Adrenal gland (tissue), 5 donors: Measurements from ENCODE around the gene CCL26.

Source experiments
- CTCF ChIP-seq, 6 experiments: fragments of 450-650 bp in 4 of 6; fragments of 200-600 bp in 2 of 6; sonication (generic) in 1 of 6; IDR thresholded peaks; 1 replicate in 5 of 6; 2 replicates in 1 of 6; pipeline versions ENCODE4 v1.5.1 to v1.8.0; 2016 to 2021; ENCODE audit warnings: antibody characterized with exemption in 6 of 6, mild to moderate bottlenecking in 2 of 6, moderate library complexity in 1 of 6
- POLR2A ChIP-seq, 2 donors: fragments of 450-650 bp; IDR thresholded peaks; one replicate each; pipeline ENCODE4 v1.6.1; 2017; ENCODE audit warnings: antibody characterized with exemption in 2 of 2, mild to moderate bottlenecking in 2 of 2, moderate library complexity in 1 of 2
- donor health status: DM: no; HTN: no; CAD: no.

- TF ChIP-seq CTCF (IDR thresholded peaks at IDR 0.05): no peak
- TF ChIP-seq POLR2A (IDR thresholded peaks at IDR 0.05): no peak
Measured at GRCh38 chr7:75806560-75807307, 34.7 kb upstream of the CCL26 start.
